Hepatocyte (in vitro differentiated cells): Measurements from ENCODE around the gene RTN4RL1.

Source experiments
- EZH2 ChIP-seq: fragments of 200-600 bp; sonication (generic); IDR thresholded peaks from 2 replicates; pipeline ENCODE4 v1.6.1; 2016; ENCODE audit warnings: antibody characterized with exemption, mild to moderate bottlenecking, borderline replicate concordance
- EZH2phosphoT487 ChIP-seq: fragments of 200-600 bp; sonication (generic); IDR thresholded peaks from one replicate; pipeline ENCODE4 v1.6.1; 2018; ENCODE audit warnings: antibody characterized with exemption, mild to moderate bottlenecking, low read depth, moderate library complexity; ENCODE audit not compliant: unreplicated experiment, severe bottlenecking
- TF ChIP-seq, protein P1 (sequence below): fragments of 200-600 bp; sonication (generic); IDR thresholded peaks from 2 replicates; pipeline ENCODE4 v1.5.1; 2016; ENCODE audit warnings: antibody characterized with exemption, mild to moderate bottlenecking; ENCODE audit not compliant: poor library complexity

- TF ChIP-seq EZH2phosphoT487 (no peak), EZH2 (no peak)
- TF ChIP-seq, protein P1, sequence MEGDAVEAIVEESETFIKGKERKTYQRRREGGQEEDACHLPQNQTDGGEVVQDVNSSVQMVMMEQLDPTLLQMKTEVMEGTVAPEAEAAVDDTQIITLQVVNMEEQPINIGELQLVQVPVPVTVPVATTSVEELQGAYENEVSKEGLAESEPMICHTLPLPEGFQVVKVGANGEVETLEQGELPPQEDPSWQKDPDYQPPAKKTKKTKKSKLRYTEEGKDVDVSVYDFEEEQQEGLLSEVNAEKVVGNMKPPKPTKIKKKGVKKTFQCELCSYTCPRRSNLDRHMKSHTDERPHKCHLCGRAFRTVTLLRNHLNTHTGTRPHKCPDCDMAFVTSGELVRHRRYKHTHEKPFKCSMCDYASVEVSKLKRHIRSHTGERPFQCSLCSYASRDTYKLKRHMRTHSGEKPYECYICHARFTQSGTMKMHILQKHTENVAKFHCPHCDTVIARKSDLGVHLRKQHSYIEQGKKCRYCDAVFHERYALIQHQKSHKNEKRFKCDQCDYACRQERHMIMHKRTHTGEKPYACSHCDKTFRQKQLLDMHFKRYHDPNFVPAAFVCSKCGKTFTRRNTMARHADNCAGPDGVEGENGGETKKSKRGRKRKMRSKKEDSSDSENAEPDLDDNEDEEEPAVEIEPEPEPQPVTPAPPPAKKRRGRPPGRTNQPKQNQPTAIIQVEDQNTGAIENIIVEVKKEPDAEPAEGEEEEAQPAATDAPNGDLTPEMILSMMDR = no peak
These were observed 130.3 kb downstream of the RTN4RL1 start for GRCh38 chr17:1894753-1895339.
